WTC11 (cell line): ENCODE measurements around the gene UBA3.

ENCODE experiments used
- ATF2 ChIP-seq: sonication (generic); formaldehyde crosslinking; IDR thresholded peaks from 2 replicates; pipeline ENCODE4 v1.8.1; 2022; ENCODE audit warnings: low read depth, missing genetic modification reagents, borderline replicate concordance
- CTCF ChIP-seq: fragments of 200-600 bp; IDR thresholded peaks from 2 replicates; pipeline ENCODE4 v1.8.0; 2022; ENCODE audit warnings: antibody characterized with exemption
- ESRRA ChIP-seq: sonication (generic); formaldehyde crosslinking; IDR thresholded peaks from 2 replicates; pipeline ENCODE4 v1.8.1; 2022; ENCODE audit warnings: mild to moderate bottlenecking, missing genetic modification reagents, borderline replicate concordance
- ETV6 ChIP-seq: sonication (generic); formaldehyde crosslinking; IDR thresholded peaks from 2 replicates; pipeline ENCODE4 v1.8.1; 2022; ENCODE audit warnings: mild to moderate bottlenecking, missing genetic modification reagents
- RELA ChIP-seq: sonication (generic); formaldehyde crosslinking; IDR thresholded peaks from 2 replicates; pipeline ENCODE4 v1.8.1; 2022; ENCODE audit warnings: missing genetic modification reagents, mild to moderate bottlenecking, borderline replicate concordance
- SP1 ChIP-seq: sonication (generic); formaldehyde crosslinking; conservative IDR thresholded peaks from 2 replicates; pipeline ENCODE4 v1.8.1; 2022; ENCODE audit warnings: missing genetic modification reagents
- ZNF138 ChIP-seq: sonication (generic); formaldehyde crosslinking; conservative IDR thresholded peaks from 2 replicates; pipeline ENCODE4 v1.8.1; 2022; ENCODE audit warnings: mild to moderate bottlenecking, moderate library complexity, missing genetic modification reagents
- ZNF425 ChIP-seq: fragments of 250-450 bp; sonication (Bioruptor Pico); conservative IDR thresholded peaks from 2 replicates; pipeline ENCODE4 v1.9.0; 2021; ENCODE audit warnings: mild to moderate bottlenecking
- TF ChIP-seq, protein P1 (sequence below): sonication (generic); formaldehyde crosslinking; IDR thresholded peaks from 2 replicates; pipeline ENCODE4 v1.8.1; 2023; ENCODE audit warnings: mild to moderate bottlenecking, moderate library complexity, missing genetic modification reagents
- TF ChIP-seq, protein P2 (sequence below): sonication (generic); formaldehyde crosslinking; IDR thresholded peaks from 2 replicates; pipeline ENCODE4 v1.8.1; 2022; ENCODE audit warnings: low read depth, mild to moderate bottlenecking, moderate library complexity, missing genetic modification reagents, borderline replicate concordance

GRCh38 chr3:69058947-69059224, 21.3 kb downstream of the UBA3 start:
- no peak for TF ChIP-seq ZNF138 (CRISPR knock-in tag)
- no peak for TF ChIP-seq ETV6 (CRISPR knock-in tag)
- no peak for TF ChIP-seq RELA (CRISPR knock-in tag)
- TF ChIP-seq SP1 (CRISPR knock-in tag), result no peak
- TF ChIP-seq ESRRA (CRISPR knock-in tag), result no peak
- TF ChIP-seq CTCF, result no peak
- no peak for TF ChIP-seq ATF2 (CRISPR knock-in tag)
- TF ChIP-seq, protein P1, sequence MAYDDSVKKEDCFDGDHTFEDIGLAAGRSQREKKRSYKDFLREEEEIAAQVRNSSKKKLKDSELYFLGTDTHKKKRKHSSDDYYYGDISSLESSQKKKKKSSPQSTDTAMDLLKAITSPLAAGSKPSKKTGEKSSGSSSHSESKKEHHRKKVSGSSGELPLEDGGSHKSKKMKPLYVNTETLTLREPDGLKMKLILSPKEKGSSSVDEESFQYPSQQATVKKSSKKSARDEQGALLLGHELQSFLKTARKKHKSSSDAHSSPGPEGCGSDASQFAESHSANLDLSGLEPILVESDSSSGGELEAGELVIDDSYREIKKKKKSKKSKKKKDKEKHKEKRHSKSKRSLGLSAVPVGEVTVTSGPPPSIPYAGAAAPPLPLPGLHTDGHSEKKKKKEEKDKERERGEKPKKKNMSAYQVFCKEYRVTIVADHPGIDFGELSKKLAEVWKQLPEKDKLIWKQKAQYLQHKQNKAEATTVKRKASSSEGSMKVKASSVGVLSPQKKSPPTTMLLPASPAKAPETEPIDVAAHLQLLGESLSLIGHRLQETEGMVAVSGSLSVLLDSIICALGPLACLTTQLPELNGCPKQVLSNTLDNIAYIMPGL (CRISPR knock-in tag), result no peak
- no peak for TF ChIP-seq ZNF425 (CRISPR knock-in tag)
- TF ChIP-seq, protein P2, sequence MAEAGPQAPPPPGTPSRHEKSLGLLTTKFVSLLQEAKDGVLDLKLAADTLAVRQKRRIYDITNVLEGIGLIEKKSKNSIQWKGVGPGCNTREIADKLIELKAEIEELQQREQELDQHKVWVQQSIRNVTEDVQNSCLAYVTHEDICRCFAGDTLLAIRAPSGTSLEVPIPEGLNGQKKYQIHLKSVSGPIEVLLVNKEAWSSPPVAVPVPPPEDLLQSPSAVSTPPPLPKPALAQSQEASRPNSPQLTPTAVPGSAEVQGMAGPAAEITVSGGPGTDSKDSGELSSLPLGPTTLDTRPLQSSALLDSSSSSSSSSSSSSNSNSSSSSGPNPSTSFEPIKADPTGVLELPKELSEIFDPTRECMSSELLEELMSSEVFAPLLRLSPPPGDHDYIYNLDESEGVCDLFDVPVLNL (CRISPR knock-in tag), result no peak
